Measurements from ENCODE around the gene FIBP.

The FIBP gene

DNA sequence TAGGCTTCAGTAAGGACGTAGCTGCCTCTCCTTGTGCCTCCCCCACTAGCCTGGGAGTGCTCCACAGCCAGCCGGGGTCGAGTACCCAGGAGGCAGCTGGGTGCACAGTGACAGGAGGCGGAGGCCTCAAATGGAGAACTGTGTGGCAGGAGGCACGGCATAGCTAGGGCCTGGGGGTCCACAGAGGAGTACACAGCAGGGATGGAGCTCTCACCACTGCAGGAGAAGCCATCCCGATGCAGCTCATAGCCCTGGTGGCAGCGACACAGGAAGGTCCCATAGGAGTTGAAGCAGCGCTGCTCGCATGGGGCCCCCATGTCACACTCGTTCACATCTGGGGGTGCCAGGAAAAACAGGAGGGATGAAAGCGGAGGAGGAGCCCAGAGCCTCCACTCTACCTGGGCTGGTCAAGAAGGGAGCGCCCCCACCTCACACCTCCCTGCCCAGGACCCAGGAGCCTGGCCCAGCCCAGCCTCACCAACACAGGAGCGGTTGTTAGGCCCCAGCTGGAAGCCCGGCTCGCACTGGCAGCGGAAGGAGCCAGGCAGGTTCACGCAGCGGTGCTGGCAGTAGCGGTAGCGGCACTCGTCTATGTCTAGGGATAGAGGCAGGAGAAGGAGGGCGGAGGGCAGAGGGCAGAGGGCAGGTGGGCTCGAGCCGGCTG lies 18.5 kb downstream of the FIBP start:
- no peak for DNase-seq

DNA sequence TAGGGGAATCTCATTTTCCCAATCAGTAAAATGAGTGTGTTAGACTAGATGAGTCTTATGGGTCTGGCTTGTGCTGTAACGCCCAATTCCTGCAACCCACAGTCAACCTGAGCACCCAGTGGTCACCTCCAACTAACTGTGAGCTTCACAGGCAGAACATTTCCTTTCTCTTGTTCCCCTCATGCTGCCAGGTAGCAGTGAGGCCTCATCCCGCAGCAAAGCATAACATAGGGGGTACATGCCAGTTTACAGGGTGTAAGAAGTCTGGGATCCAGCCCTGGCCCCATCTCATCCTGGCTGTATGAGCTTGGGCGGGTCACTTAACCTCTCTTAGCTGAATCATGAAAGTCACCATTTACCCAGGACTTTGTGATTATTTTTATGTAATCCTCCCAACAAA lies 19.4 kb downstream of the FIBP start:
- peak; percentile 3 for DNase-seq

DNA sequence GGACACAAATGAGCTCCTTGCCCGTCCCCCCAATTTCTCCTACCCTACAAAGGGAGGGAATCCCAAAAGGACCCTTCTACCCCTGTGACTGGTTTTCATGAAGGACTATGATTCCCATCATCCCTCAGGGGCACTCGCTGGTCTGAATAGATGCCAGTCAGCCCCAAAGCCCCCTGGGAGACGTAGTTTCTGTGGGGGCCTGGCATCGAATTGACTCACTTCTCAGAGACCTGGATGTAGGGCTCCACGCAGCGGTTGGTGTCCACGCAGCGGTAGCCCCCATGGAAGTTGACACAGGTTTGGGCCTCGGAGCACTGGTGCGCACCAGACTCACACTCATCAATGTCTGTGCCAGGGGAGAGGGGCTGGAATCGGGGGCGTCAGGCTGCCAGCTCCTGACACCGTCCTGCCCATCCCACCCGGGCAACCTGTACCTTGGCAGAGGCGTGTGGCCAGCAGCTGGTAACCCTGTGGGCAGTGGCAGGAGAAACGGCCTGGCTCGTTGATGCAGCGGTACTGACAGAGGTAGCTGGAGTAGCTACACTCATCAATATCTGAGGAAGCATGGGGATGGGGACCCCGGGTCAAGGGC lies 20.1 kb downstream of the FIBP start:
- peak; percentile 44 for DNase-seq

DNA sequence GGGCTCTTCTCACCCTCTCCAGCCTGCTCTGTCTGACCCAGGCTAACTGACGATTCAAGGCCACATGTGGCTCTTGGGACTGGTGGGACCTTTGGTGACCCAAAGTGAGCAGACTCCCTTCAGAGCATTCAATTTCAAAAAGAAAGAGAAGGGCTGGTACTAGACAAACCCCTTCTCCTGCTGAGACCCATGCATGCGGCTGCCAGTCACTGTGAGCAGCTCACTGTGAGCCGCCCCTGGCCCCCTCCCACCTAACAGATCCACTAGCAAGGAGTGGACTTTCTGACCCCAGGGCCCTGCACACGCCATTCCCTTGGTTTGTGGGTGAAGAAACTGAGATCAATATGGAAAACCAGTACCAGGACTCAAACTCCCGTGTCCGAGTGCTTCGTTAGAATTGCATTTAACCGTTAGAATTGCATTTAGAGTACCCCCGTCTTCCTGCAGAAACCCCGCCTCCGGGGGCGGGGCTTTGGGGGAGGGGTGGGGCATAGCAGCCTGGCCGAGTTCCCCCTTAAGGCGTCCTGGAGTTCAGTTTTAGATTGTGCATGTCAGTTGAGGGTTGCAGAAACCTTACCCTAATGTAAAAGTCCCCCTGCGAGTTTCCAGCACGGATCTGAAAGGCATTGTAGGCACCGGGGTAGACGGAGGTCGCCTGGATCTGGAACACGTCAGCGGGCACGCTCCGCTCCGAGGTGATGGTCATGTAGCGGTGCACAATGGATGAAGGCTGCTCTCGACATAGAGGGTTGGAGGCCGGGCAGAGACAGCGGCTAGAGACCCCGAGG lies 20.8 kb downstream of the FIBP start:
- DNase-seq = peak; percentile 40

DNA sequence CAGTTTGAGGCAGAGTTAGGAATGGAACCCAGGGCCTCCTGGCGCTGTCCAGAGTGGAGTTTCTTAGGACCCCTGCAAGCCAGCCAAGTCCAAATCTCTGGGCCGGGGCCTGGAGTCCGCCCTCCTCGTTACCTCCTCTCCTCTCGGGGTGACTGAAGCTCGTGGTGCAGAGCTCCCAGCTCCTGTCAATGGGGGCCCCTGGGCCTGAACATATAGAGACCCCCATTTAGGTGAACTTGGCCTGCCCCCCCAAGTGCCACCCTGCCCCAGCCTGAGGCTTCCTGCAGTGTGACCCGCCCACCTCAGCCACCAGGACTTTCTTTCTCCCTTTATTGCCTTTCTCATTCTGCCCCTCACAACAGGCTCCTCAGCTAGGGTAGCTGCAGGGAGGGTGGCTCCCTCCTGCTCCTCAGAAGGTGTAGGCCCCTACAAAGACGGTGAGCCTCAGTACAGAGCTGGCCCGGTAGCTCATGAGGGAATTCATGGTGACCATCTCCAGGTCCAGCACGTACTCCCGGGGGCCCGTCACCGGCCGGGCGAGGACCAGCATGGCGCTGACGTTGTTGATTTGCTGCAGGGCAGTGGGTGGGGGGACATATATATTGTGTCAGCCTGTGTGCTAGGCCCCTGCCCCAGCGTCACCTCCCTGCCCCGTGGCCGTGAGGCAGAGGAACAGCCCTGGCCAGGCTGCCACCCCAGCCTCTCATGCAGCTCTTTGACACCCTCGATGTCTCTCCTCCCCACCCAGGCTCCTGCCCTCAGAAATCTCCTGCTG lies 21.6 kb downstream of the FIBP start:
- peak; percentile 1 for DNase-seq

DNA sequence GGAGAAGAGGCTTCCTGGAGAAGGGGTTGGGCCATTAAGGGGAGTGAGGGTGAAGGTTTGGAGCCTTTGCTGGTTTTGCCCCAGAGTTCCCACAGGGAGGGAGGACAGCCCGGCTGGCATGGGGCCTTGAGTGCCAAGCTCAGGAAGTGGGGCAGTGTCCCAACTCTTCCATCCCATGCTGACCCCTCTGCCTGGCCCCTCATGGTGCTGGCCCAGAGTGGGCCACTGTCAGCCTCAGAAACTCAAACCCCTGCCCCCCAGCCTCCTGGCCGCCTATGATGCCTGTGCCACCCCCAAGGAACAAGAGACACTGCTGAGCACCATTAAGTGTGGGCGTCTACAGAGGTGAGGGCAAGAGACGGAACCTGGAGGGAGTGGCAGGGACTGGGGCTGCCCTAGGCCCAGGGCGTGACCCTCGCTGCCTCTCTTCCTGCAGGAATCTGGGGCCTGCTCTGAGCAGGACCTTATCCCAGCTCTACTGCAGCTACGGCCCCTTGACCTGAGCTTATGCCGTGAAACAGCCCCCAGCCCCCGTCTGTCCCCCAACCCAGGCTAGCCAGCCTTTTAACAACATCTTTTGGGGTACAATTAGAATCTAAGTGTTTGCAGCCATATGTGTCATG lies 22.6 kb downstream of the FIBP start:
- peak; percentile 0 for DNase-seq

DNA sequence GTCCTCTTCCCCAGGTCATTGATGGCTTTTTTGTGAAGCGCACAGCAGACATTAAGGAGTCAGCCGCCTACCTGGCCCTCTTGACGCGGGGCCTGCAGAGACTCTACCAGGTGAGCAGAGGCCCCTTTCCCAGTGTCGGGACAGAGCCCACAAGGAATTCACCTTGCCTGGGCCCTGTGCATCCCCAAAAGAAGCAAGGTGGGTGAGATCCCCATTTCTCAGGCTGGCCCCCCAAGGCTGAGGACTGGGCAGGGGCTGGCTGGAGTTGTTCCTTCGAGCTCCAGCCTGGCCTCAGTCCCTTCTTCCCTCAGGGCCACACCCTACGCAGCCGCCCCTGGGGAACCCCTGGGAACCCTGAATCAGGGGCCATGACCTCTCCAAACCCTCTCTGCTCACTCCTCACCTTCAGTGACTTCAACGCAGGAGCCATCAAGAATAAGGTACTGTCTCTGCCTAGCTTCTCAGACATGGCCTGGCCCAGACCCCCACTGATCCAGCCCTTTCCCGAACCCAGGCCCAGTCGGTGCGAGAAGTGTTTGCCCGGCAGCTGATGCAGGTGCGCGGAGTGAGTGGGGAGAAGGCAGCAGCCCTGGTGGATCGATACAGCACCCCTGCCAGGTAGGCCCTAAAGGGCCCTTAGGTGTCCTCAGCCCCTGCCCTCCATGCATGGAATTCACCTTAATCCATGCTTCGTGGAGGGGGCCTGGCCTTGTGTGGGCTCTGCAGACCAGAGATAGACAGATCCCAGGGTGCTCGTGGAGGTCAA lies 23.4 kb downstream of the FIBP start:
- DNase-seq = peak; percentile 0

DNA sequence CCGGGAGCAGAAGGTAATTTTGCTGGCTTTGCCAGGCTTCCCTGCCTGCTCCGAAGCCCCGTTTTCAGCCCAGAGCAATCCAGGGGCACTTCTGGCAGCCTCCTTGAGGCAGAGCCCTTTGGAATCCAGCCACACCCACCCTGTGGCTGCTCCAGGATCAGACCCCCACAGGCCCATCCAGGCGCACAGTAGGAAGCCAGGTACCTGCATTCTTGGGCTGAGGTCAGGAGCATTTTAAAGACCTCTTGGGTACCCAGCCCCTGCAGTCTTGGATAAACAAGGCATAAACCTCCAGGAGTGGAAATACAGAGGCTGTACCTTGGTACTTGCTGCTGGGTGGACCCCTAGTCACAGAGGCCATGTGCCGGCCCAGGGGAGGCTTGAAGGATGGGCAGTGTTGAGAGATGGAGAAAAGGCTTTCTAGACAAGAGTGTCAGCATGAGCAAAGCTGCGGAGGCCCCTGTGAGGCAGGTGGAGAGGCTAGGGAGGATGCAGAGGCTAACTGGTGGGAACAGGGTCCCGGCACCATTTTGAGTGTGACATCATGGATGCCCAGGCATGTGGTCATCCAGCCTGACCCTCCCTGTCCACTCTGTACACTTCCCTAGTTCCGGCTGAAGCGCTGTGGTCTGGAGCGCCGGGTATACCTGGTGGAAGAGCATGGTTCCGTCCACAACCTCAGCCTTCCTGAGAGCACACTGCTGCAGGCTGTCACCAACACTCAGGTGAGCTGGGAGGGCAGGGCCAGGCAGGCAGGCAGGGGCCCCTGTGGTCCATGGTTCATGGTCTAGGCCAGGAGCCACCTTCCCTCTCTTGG lies 24.2 kb downstream of the FIBP start:
- DNase-seq = peak; percentile 1

DNA sequence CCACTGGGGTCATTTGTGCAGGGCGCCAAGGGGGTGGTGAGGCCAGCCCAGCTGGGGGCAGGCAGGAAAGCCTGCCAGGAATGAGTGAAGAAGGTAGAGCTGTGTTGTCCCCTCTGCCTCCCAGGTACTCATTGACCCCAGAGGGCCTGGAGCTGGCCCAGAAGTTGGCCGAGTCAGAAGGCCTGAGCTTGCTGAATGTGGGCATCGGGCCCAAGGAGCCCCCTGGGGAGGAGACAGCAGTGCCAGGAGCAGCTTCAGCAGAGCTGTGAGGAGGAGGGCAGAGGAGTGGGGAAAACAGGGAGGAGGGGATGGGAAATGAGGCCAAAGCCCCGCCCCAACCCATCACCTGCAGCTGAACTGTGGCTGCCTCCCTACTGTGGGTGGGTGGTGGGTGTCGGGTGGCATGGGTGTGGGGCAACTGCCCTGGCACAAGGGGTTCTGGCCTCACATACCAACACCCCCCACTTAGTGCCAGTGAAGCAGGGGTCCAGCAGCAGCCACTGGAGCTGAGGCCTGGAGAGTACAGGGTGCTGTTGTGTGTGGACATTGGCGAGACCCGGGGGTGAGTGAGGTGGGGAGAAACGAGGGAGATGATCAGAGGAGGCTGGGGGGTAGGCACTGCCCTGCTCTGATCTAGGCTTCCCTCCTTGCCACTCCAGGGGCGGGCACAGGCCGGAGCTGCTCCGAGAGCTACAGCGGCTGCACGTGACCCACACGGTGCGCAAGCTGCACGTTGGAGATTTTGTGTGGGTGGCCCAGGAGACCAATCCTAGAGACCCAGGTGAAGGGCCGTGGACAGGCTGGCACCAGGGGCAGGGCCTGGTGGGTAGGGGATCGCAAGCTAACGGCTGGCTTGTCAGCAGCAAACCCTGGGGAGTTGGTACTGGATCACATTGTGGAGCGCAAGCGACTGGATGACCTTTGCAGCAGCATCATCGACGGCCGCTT lies 25.1 kb downstream of the FIBP start:
- DNase-seq = peak; percentile 2

DNA sequence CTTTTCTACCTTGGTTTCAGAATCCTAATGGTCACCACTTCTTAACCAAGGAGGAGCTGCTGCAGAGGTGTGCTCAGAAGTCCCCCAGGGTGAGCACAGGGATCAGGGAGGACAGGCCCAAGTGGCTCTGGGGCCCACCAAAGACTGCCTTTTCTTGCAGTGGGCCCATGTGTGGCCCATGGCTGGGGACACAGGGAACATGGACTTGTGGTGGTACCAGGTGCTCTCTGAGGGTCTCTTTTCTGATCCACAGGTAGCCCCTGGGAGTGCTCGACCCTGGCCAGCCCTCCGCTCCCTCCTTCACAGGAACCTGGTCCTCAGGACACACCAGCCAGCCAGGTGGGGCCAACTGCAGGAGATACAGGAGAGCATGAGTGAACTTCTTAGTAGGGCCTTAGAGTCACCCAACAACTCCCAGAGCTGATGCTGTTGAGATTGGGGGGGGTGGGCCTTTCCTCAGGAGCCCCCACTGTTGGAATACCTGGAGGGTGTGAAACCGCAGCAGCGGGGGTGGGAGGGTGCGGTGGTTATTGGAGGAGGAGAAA lies 26.0 kb downstream of the FIBP start:
- peak; percentile 0 for DNase-seq

DNA sequence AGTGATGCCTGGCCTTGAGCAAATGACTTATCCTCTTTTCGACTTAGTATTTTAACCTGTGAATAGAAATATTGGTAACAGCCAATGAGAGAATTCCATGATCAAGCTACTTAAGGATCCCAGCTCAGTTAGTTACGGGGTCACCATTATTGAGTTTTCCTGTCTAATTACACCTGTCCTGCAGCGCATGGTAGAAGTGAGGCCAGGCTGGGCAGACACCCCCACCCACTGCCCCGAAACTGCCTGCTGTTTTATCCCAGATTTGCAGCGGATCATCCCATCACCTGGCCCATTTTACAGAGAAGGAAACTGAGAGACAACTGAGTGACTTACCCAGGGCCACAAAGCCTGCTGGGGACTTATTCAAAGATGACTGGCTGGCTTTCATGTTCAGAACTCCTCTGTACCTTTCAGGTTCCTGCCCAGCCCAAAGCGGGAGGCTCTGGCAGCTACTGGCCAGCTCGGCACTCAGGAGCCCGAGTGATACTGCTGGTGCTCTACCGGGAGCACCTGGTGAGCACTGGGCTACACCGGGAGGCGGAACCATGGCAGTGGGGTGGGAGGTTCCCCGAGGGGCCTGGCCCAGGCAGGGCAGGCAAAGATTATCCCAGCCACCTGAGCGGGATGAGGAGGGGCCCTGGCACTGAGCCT lies 26.6 kb downstream of the FIBP start:
- peak; percentile 1 for DNase-seq

DNA sequence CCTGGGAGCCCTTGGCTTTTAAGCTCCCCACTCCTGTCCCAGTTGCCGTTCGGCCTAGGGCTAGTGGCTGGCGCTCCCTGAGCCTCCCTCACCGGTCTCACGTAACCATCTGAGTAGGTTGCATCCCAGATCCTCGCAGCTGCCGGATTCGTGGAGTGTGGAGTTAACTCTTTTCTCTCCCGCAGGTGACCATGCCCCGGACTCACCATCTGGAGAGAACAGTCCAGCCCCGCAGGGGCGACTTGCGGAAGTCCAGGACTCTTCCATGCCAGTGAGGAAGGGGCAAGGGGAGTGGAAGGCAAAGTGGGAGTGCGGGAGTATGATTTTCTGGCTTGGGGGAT lies 27.1 kb downstream of the FIBP start:
- no peak for DNase-seq

DNA sequence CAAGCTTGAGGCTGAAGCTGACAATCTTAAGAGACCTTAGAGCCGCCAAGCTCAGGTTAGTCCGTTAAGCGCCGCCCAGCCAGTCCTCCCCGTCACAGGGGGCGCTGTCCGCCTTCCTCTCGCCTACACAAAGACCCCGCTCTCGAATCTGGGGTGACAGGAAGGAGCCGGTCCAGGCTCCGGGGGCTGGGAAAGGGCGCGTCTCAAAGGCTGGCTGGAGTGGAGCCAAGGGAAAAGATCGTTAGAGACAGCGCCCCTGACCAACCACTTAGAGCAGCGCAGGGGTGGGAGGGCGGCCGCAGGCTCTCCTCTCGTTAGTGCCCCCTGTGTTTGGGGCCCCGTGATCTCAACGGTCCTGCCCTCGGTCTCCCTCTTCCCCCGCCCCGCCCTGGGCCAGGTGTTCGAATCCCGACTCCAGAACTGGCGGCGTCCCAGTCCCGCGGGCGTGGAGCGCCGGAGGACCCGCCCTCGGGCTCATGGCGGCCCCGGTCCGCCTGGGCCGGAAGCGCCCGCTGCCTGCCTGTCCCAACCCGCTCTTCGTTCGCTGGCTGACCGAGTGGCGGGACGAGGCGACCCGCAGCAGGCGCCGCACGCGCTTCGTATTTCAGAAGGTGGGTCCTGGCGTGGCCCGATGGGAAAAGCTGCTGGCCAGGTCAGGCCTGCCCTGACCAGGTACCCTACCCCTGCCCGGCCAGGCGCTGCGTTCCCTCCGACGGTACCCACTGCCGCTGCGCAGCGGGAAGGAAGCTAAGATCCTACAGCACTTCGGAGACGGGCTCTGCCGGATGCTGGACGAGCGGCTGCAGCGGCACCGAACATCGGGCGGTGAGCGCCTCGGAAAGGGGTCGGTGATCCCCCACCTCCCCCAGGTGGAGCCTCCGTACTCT lies 27.8 kb downstream of the FIBP start, which contains the start of gene MUS81:
MUS81 (plus strand) TSS at position 156 of the 887 bp plus-strand sequence; CDS start at position 477, 321 bp downstream.
- peak; percentile 98 for DNase-seq

DNA sequence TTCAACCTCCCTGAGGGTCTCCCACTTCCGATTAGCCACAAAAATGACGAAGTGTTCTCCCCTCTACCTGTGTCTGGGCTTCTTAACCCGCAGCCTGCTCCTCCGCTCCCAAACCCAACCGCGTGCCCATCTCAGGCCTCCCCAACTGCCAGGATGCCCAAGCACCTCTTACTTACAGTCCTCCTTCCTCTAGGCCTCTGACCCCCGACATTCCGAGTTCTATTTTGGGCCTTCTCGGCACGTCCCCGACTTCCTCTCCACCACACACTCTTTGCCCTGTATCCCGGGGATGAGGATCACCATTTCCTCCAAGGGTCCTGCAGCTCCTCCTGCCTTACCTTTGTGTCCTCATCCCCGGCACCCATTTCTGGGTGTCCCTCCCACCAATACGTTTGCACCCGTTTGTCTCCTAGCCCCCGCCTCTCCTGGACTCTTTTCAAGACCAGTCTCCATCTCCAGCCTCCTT lies 28.4 kb downstream of the FIBP start:
- DNase-seq = no peak

DNA sequence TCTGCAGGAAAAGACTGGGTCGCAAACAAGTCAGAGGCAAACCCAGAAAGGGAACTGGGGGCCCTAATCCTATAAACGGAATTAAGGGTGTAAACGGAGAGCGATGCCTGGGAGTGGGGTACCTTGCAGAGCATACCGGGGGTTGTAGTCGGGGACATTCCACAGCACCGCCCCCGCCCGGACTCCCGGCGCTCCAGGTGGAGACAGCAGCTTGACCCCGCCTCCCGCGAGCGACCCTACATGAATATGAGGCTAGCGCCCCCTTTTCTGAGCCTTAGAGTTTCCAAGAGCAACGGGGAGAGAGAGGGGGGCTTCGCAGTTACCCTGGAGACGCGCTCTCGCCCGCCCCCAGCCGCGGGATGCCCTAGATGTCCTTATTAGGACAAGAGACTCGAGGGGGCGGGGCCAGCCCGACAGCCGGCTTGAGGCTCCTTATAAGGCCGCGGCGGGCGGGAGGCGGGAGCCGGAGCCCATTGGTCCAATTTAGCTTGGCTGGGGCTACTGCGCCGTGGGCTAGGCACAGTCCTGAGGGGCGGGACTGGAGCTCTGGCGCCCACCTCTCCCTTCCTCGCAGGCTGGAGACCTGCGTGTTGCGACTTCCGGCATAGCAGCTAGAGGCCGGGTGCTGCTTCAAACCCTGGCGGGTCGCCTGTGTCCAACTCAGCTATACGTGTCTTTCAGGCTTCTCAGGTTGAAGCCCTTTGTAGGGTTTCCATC lies 29.0 kb downstream of the FIBP start:
- peak; percentile 99 for DNase-seq

DNA sequence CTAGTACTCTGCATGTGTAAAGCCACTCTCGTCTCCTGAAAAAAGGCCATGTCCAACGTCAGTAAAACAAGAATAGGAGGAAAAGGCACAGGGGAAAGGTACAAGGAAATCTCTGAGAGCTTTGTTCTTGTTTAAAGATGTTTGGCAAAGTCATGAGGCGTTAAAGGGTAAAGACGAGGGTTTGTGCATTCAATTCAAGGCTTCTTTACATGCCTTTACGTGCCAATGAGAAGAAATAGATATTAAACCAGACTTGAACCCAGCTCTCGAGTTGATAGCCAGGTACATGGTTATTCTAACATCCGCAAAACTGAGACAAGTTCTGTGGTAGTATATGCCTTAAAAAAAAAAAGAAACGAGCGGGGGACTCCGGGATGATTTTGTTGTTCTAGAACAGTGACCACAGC lies 29.6 kb downstream of the FIBP start:
- no peak for DNase-seq
